Endothelial cell of umbilical vein (primary cell): ENCODE measurements around the gene P3H1. TPM values are rescaled to one million over a fixed set of nuclear protein-coding genes. Genes with fewer than 3 reads are reported as not detected.

Experiments used
- BruUV-seq: library from RNA; stranded (reverse); fragments of 400-500 nt; replicated peaks from 2 replicates; lab custom pipeline; 2021; lab: Mats Ljungman, UMichigan
- CTCF ChIA-PET: fragments of 300-600, 350-600 bp; sonication (Branson Sonifier 250); formaldehyde crosslinking; loops from one replicate; lab custom pipeline; 2021; ENCODE audit warnings: antibody characterized with exemption, inconsistent platforms; lab: Charles Lee
- POLR2A ChIA-PET: fragments of 300-600, 350-600 bp; sonication (Branson Sonifier 250); formaldehyde crosslinking; loops from one replicate; lab custom pipeline; 2021; ENCODE audit warnings: antibody characterized with exemption, inconsistent platforms; lab: Charles Lee
- DNase-seq: peaks from one replicate; pipeline ENCODE4 v3.0.0-alpha.2; 2011; ENCODE audit warnings: low read depth, low spot score
- FAIRE-seq: peaks from 2 replicates; lab custom pipeline; 2011; peaks lifted over from hg19 to GRCh38; lab: Jason Lieb, UNC
- H2AFZ ChIP-seq: 2 replicates; pipeline ENCODE4 v1.6.0; 2012; ENCODE audit warnings: low read depth, low read length, control low read depth, inconsistent platforms
- H3K27ac ChIP-seq: 2 replicates; pipeline ENCODE4 v1.5.1; 2011; ENCODE audit warnings: low read depth, mild to moderate bottlenecking, control low read depth, low read length, moderate library complexity; ENCODE audit not compliant: insufficient read depth
- H3K27me3 ChIP-seq, 2 experiments: 2 replicates each; pipeline versions ENCODE4 v1.6.0 to v1.6.1; 2011; ENCODE audit warnings: low read length in 2 of 2, mixed read lengths in 1 of 2; ENCODE audit not compliant: control insufficient read depth in 2 of 2, insufficient read depth in 2 of 2
- H3K36me3 ChIP-seq, 2 experiments: 2 replicates in 1 of 2; 3 replicates in 1 of 2; pipeline ENCODE4 v1.5.1; 2011; ENCODE audit warnings: low read length in 2 of 2, mild to moderate bottlenecking in 1 of 2, moderate library complexity in 1 of 2; ENCODE audit not compliant: control insufficient read depth in 2 of 2, insufficient read depth in 2 of 2; ENCODE audit errors: extremely low read depth in 1 of 2
- H3K4me1 ChIP-seq: 3 replicates; pipeline ENCODE4 v1.5.1; 2011; ENCODE audit warnings: mild to moderate bottlenecking, low read length; ENCODE audit not compliant: control insufficient read depth, insufficient read depth; ENCODE audit errors: extremely low read depth
- H3K4me2 ChIP-seq: 2 replicates; pipeline ENCODE4 v1.6.1; 2011; ENCODE audit warnings: low read length, control low read depth, mixed read lengths; ENCODE audit not compliant: insufficient read depth
- H3K4me3 ChIP-seq, 3 experiments: fragments of 200-600 bp in 1 of 3; sonication (generic), shearing (Covaris generic) in 1 of 3; replicated peaks in 1 of 3; 2 replicates each; pipeline ENCODE4 v1.5.1; 2011 to 2016; ENCODE audit warnings: control low read depth in 3 of 3, low read length in 3 of 3, mild to moderate bottlenecking in 2 of 3, inconsistent platforms in 1 of 3, low read depth in 1 of 3, moderate library complexity in 1 of 3; ENCODE audit not compliant: insufficient read depth in 1 of 3
- H3K79me2 ChIP-seq: 2 replicates; pipeline ENCODE4 v1.6.0; 2012; ENCODE audit warnings: low read length, inconsistent platforms; ENCODE audit not compliant: control insufficient read depth, insufficient read depth
- H3K9ac ChIP-seq: replicated peaks from 2 replicates; pipeline ENCODE3; 2011; ENCODE audit warnings: low read length, control low read depth; ENCODE audit not compliant: insufficient read depth; ENCODE audit errors: extremely low read depth
- H3K9me1 ChIP-seq: replicated peaks from 3 replicates; pipeline ENCODE4 v1.6.0; 2011; ENCODE audit warnings: mild to moderate bottlenecking, low read length; ENCODE audit not compliant: control insufficient read depth, insufficient read depth; ENCODE audit errors: extremely low read depth
- H3K9me3 ChIP-seq: replicated peaks from 2 replicates; pipeline ENCODE4 v1.5.1; 2012; ENCODE audit warnings: low read length, inconsistent platforms; ENCODE audit not compliant: control insufficient read depth, insufficient read depth
- H4K20me1 ChIP-seq: replicated peaks from 2 replicates; pipeline ENCODE3; 2011; ENCODE audit warnings: mild to moderate bottlenecking, low read length; ENCODE audit not compliant: control insufficient read depth, insufficient read depth; ENCODE audit errors: extremely low read depth
- EZH2 ChIP-seq: IDR thresholded peaks from 2 replicates; pipeline ENCODE4 v1.6.1; 2012; ENCODE audit warnings: borderline replicate concordance, low read depth, mild to moderate bottlenecking, moderate library complexity, low read length, inconsistent platforms; ENCODE audit not compliant: severe bottlenecking
- FOS ChIP-seq: IDR thresholded peaks from 2 replicates; pipeline ENCODE4 v1.6.1; 2011; ENCODE audit warnings: mild to moderate bottlenecking, low read length, moderate library complexity, borderline replicate concordance; ENCODE audit not compliant: insufficient read depth
- GATA2 ChIP-seq: IDR thresholded peaks from 2 replicates; pipeline ENCODE4 v1.7.0; 2011; ENCODE audit warnings: low read depth, mild to moderate bottlenecking, moderate library complexity, mixed read lengths, low read length; ENCODE audit not compliant: insufficient read length, insufficient read depth
- JUN ChIP-seq: IDR thresholded peaks from 2 replicates; pipeline ENCODE4 v1.6.1; 2011; ENCODE audit warnings: borderline replicate concordance, low read depth; ENCODE audit not compliant: insufficient read length, insufficient read depth
- MYC ChIP-seq: IDR thresholded peaks from one replicate; pipeline ENCODE4 v1.6.1; 2011; ENCODE audit warnings: mild to moderate bottlenecking, low read depth, low read length
- POLR2A ChIP-seq: IDR thresholded peaks from 2 replicates; pipeline ENCODE4 v1.6.1; 2012; ENCODE audit warnings: low read depth, mild to moderate bottlenecking, control low read depth, low read length
- POLR2AphosphoS5 ChIP-seq: IDR thresholded peaks from 2 replicates; pipeline ENCODE4 v1.6.1; 2012; ENCODE audit warnings: low read depth, mild to moderate bottlenecking, control low read depth, low read length, moderate library complexity; ENCODE audit not compliant: insufficient read depth
- dilution Hi-C: fragments of 300-500 bp; cut with MboI; formaldehyde crosslinking; loops from one replicate; pipeline ENCODE4 v1.15.0; 2019; ENCODE audit warnings: low sequenced_read_pairs; ENCODE audit not compliant: extremely low pct_ligation_motif_present
- intact Hi-C: fragments of 100-400 bp; cut with micrococcal nuclease; formaldehyde crosslinking; loops from one replicate; pipeline ENCODE4 v1.10.0; 2022
- polyA plus RNA-seq, 4 experiments: library from polyadenylated mRNA; depleted of rRNA in 3 of 4; stranded (reverse) in 3 of 4; unstranded in 1 of 4; fragments of >200 nt; gene quantifications; 2 replicates each; pipeline versions ENCODE4 v1.2.1 to v1.2.3, GENCODE V29; 2011 to 2012; ENCODE audit warnings: missing spikeins in 1 of 4
- total RNA-seq: library from RNA; stranded (reverse); gene quantifications from 2 replicates; pipeline ENCODE4 v1.2.3, GENCODE V29; 2021
- TF ChIP-seq, protein P1 (sequence below): IDR thresholded peaks from 2 replicates; pipeline ENCODE4 v1.6.1; 2011; ENCODE audit not compliant: insufficient read depth, insufficient read length
- TF ChIP-seq, protein P2 (sequence below), 2 donors: IDR thresholded peaks; 1 replicate in 1 of 2; 2 replicates in 1 of 2; pipeline ENCODE4 v1.5.1; 2011; ENCODE audit warnings: low read length in 2 of 2, mild to moderate bottlenecking in 2 of 2, moderate library complexity in 2 of 2, control low read depth in 1 of 2, inconsistent platforms in 1 of 2, low read depth in 1 of 2; ENCODE audit not compliant: insufficient read depth in 1 of 2; ENCODE audit errors: extremely low read depth in 1 of 2

The P3H1 gene
- total and polyA plus RNA-seq, 2 donors (not counting 3 experiments of a cell fraction or from before 2014, with no cell fraction given): 136 to 194 TPM

DNA sequence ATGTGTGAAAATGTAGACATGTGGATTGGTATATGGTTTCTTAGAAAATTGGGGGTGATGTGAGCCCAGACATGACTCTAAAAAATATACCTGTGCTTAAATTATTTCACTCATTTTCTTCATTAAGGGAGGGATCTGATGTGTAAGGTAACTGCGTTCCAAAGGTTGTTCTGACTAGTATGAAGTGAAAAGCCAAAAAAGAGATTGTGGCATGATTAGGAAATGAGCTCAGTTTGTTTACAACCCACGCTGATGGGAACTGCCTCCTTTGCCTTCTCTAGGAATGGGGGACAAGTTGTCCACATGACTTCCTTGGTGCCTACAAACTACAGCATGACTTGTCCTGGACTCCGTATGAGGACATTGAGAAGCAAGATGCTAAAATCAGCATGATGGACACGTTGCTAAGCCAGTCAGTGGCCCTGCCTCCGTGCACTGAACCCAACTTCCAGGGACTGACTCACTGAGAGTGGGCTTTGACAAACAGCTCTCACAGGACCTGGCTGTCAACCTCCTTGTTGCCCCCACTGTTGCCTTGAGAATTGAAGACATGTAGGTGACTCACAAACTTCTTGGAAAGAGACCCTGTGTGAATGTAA, 8.2 kb upstream of the P3H1 start:
- H3K4me1 ChIP-seq: no peaks in the 10 kb centered on the region
- H3K9ac ChIP-seq: no peak overlapping the region
- no peak overlapping the region for H3K27ac ChIP-seq
- no peaks in the 10 kb centered on the region for H3K9me1 ChIP-seq
- ChIA-PET CTCF (interaction anchor here (0.5 to 2.5 kb wide), 4 partner anchors 9 to 301 kb away, joined by 3 to 11 read pairs (median 4); partner anchors contain the start of gene P3H1), POLR2A (no interaction called here)
- no peak overlapping the region for H2AFZ ChIP-seq
- TF ChIP-seq POLR2A (no peak), EZH2 (no peak), JUN (no peak), FOS (no peak), GATA2 (no peak), POLR2AphosphoS5 (no peak), MYC (no peak)
- TF ChIP-seq, protein P1, sequence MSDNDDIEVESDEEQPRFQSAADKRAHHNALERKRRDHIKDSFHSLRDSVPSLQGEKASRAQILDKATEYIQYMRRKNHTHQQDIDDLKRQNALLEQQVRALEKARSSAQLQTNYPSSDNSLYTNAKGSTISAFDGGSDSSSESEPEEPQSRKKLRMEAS: no peak
- TF ChIP-seq, protein P2, sequence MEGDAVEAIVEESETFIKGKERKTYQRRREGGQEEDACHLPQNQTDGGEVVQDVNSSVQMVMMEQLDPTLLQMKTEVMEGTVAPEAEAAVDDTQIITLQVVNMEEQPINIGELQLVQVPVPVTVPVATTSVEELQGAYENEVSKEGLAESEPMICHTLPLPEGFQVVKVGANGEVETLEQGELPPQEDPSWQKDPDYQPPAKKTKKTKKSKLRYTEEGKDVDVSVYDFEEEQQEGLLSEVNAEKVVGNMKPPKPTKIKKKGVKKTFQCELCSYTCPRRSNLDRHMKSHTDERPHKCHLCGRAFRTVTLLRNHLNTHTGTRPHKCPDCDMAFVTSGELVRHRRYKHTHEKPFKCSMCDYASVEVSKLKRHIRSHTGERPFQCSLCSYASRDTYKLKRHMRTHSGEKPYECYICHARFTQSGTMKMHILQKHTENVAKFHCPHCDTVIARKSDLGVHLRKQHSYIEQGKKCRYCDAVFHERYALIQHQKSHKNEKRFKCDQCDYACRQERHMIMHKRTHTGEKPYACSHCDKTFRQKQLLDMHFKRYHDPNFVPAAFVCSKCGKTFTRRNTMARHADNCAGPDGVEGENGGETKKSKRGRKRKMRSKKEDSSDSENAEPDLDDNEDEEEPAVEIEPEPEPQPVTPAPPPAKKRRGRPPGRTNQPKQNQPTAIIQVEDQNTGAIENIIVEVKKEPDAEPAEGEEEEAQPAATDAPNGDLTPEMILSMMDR (IDR thresholded peaks at IDR 0.05; ENCODE audit: extremely low read depth in 1 of 2, insufficient read depth in 1 of 2, low read depth in 1 of 2, low read length in 2 of 2): no peak
- DNase-seq (no peak), FAIRE-seq (no peak)
- peaks cover 15% of the 10 kb centered on the region for H3K79me2 ChIP-seq
- H3K27me3 ChIP-seq: no peaks in the 10 kb centered on the region
- H3K9me3 ChIP-seq: no peaks in the 10 kb centered on the region
- intact Hi-C loops: no loop called here
- H4K20me1 ChIP-seq: no peaks in the 10 kb centered on the region
- peaks cover 6 to 11% of the 10 kb centered on the region in 2 experiments for H3K36me3 ChIP-seq
- no peak overlapping the region for H3K4me3 ChIP-seq
- dilution Hi-C loops: no loop called here
- no peak overlapping the region for H3K4me2 ChIP-seq
- no TSS peak for BruUV-seq
